Mucosa of descending colon (tissue), 3 donors: Measurements from ENCODE around the gene SEPTIN11. TPM values are rescaled to one million over a fixed set of nuclear protein-coding genes. Genes with fewer than 3 reads are reported as not detected.

ENCODE experiments used
- ATAC-seq: fragments of 200-7000 bp; cut with Tn5 transposase; one replicate; pipeline ENCODE4 v1.9.1; 2020; ENCODE audit warnings: mild to moderate bottlenecking, moderate library complexity
- DNase-seq, 3 donors: peaks; one replicate each; pipeline ENCODE4 v3.0.0-alpha.2; 2020
- H3K36me3 ChIP-seq: fragments of 200-600 bp; one replicate; pipeline ENCODE4 v1.8.0; 2021; ENCODE audit warnings: low read depth, mild to moderate bottlenecking
- H3K4me1 ChIP-seq: fragments of 200-600 bp; one replicate; pipeline ENCODE4 v1.8.0; 2021; ENCODE audit warnings: low read depth, mild to moderate bottlenecking
- H3K4me3 ChIP-seq: fragments of 200-600 bp; one replicate; pipeline ENCODE4 v1.8.0; 2021; ENCODE audit warnings: mild to moderate bottlenecking
- H3K9me3 ChIP-seq: fragments of 200-600 bp; one replicate; pipeline ENCODE4 v1.8.0; 2021; ENCODE audit warnings: mild to moderate bottlenecking
- intact Hi-C, 2 donors: fragments of 100-400 bp; cut with DNase I in 1 of 2; cut with micrococcal nuclease in 1 of 2; formaldehyde crosslinking; loops; one replicate each; pipeline versions ENCODE4 v1.11.0 to v1.11.1; 2022; cut with DNase I, micrococcal nuclease
- total RNA-seq, 3 donors: library from RNA; stranded (reverse); fragmentation: NEBNext Ultra II Directional in 2 of 3; extraction: Animal tissue kit (Norgen Biotek cat#: 25700) in 2 of 3; gene quantifications; one replicate each; pipeline versions ENCODE4 v1.2.1 to v1.2.4, GENCODE V29; 2021 to 2023
- TF ChIP-seq, protein P1 (sequence below): fragments of 200-600 bp; IDR thresholded peaks from one replicate; pipeline ENCODE4 v1.8.0; 2022; ENCODE audit warnings: antibody characterized with exemption, mild to moderate bottlenecking
- donor health status: DM: no; HTN: no; CAD: no; lungs with moderate emphysema.
- donor health status: DM: no; HTN: no; CAD: no.
- donor health status: DM: no; HTN: yes; CAD: no.

SEPTIN11 gene
- total RNA-seq, 3 donors from 2014 or later: 73.0 to 117 (median 109) TPM

DNA sequence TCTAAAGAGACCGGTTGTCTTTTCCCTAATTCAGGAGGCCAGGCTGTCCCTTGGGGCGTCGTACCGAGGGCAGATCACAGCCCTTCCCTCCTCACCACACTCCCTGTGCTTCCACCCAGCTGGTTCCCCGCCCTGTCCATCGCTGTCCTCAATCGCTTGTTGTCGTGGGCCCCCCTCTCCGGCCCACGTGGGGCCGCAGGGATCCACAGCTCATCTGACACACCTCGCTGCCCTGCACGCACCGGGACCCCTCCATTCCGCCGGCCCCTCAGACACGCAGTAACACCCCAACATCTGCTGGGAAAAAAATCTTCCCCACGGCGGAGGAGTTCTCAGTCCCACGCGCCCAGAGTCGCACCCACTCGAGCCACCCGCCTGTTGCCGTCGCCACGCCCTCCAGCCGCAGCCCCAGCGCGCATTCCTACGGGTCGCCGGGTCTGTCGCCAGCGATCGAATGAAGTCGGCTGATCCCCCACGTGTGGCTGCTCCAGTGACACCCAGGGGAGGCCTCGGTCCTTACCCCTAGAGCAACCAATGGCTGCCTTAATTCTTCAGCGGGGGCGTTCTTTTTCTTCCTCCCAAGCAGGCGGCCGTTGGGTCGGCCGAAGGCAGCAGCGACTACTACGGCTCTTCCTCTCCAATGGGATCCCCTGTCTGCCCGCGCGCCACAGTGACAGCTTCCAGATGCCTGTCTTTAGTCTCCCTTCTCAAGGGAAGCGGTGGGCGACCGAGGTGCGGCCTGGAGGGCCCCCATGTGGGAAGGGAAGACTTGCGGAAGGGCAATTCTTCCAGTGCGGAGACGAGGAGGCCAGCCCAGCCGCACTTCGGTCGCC lies 893 bp upstream of the SEPTIN11 start:
- TF ChIP-seq, protein P1, sequence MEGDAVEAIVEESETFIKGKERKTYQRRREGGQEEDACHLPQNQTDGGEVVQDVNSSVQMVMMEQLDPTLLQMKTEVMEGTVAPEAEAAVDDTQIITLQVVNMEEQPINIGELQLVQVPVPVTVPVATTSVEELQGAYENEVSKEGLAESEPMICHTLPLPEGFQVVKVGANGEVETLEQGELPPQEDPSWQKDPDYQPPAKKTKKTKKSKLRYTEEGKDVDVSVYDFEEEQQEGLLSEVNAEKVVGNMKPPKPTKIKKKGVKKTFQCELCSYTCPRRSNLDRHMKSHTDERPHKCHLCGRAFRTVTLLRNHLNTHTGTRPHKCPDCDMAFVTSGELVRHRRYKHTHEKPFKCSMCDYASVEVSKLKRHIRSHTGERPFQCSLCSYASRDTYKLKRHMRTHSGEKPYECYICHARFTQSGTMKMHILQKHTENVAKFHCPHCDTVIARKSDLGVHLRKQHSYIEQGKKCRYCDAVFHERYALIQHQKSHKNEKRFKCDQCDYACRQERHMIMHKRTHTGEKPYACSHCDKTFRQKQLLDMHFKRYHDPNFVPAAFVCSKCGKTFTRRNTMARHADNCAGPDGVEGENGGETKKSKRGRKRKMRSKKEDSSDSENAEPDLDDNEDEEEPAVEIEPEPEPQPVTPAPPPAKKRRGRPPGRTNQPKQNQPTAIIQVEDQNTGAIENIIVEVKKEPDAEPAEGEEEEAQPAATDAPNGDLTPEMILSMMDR: no peak
- ATAC-seq: peak; percentile 51
- Histone ChIP-seq H3K4me1 (peaks cover 18% of the 10 kb centered on the region), H3K36me3 (no peaks in the 10 kb centered on the region), H3K4me3 (peak overlapping the region; percentile 72), H3K9me3 (no peaks in the 10 kb centered on the region)
- peak; percentile 75 to 87 (median 84) for DNase-seq
- intact Hi-C loops: no loop called here

DNA sequence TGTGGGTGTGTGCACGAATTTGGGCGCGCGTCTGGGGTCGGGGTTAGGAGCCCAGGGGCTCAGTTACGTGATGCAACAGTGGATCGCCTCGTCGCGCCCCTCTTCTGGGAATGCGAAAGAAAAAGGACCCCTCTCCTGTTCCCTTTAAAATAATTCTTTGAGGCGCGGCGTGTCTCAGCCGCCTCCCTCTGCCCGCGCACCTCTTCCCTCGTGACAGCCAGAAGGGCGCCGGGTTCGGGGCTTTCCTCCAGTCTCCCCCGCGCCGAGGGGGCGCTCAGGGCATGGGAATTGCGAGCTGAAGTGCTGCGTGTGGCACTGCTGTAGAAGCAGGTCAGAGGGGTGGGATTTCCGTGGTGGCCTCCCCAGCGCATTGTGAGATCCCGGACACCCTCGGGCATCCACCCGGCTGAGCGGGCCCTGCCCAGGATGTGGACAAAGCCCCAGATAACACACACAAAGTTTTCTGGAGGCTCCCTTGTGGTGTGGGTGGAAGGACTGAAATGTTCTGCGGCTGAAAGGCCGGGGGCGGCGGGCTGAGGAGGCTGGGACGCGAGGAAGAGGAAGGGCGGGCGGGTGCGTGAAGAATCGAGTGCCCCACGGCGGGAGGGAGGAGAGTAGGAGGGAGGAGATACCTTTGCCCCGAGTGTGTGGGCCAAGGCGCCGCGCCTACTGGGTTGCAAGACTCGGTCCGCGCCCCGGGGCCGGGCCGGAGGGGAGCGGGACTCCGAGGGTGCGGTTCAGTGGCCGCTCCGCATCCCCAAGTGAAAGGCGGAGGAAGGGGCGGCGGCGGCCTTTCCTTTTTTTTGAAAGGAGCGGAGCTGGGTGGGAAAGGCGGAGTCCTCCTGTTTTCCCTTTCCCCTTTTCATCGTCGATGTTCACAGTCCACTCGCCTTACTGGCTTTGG lies 752 bp downstream of the SEPTIN11 start:
- Histone ChIP-seq H3K9me3 (no peaks in the 10 kb centered on the region), H3K4me3 (peak overlapping the region; percentile 72), H3K4me1 (peaks cover 20% of the 10 kb centered on the region), H3K36me3 (no peaks in the 10 kb centered on the region)
- TF ChIP-seq, protein P1: no peak
- intact Hi-C loops: no loop called here
- DNase-seq (peak; percentile 81 to 87 (median 86)), ATAC-seq (peak; percentile 69)

DNA sequence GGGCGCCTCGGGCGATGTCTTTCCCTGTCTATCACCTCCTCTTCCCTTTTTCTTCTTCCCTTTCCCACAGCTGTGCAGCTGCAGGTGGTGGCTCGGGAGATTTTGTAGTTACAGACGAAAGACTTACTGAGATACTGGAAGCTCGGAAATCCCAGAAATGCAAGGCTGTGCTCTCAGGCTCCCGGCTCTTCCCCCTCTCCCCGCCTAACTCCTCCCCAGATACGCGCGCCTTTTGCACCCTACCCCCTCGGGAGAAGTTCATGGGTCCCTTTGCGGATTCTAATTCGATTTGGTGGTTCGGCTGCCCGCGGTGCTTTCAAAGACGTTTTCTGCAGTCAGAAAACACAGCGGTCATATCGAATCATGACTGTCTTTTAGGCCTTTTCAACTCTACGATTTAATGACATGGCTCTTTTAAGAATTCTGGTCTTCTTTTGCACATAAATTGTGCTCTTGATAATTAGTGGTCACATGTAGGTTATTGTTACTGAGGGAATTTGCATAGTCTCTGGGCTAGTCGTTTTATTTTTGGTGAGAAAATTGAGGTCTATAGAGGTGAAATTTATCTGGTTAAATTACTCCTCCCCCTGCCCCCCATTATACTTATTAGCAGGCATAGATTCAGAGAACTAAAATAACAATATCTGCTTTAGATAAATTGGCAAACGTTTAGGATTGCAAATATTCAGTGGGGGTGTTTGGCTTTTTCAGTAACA lies 1.6 kb downstream of the SEPTIN11 start:
- H3K9me3 ChIP-seq: no peaks in the 10 kb centered on the region
- DNase-seq: peak; percentile 41 to 58 (median 50)
- peaks cover 20% of the 10 kb centered on the region for H3K4me1 ChIP-seq
- ATAC-seq: peak; percentile 0
- TF ChIP-seq, protein P1: no peak
- no peaks in the 10 kb centered on the region for H3K36me3 ChIP-seq
- peak overlapping the region; percentile 72 for H3K4me3 ChIP-seq
- intact Hi-C loops: no loop called here

DNA sequence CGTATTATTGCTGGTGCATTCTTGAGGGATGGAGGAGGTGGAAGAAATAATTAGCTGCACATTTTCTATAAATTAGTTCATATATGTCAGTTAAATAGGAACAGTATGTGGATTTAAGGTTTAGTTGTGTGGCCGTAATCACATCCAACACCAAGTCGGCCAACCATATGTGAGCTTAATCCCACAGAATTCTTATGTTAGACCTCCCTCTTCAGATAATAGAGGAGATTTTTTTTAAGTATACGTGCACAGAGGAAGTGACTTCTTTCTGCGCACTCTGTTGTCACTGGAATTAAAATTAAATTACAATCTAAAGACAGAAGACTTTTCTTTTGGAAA lies 2.1 kb downstream of the SEPTIN11 start:
- H3K4me3 ChIP-seq: no peak overlapping the region

DNA sequence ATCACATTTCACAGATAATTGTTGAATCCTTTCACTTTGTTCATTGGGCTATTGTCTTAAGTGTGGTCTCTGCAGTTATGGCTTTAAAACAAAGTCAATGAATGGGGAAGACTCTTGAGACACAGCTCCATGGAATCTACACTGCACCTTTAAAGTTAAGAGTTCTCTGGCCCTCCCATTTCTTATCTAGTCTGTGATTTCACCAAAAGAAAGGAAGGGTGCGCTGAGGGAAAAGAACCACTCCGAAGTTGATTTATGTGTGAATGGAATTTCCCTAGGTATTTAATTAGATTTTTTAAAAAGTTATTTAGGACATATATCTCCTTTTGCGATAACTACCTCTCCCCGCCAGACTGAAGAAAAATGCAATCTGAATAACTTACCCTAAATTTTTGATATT lies 2.5 kb downstream of the SEPTIN11 start:
- Histone ChIP-seq H3K9me3 (no peaks in the 10 kb centered on the region), H3K4me1 (peaks cover 23% of the 10 kb centered on the region), H3K36me3 (no peaks in the 10 kb centered on the region), H3K4me3 (no peak overlapping the region)
- ATAC-seq (no peak), DNase-seq (no peak)
- intact Hi-C loops: no loop called here
- TF ChIP-seq, protein P1: no peak

More for the DNA sequence above, 2.1 kb downstream of the SEPTIN11 start:
- ATAC-seq (no peak), DNase-seq (no peak)
- TF ChIP-seq, protein P1: no peak
- no peaks in the 10 kb centered on the region for H3K9me3 ChIP-seq
- intact Hi-C loops: no loop called here
- H3K36me3 ChIP-seq: no peaks in the 10 kb centered on the region
- peaks cover 22% of the 10 kb centered on the region for H3K4me1 ChIP-seq
